ENCODE results near the gene RDH14. TPM values are rescaled to one million over a fixed set of nuclear protein-coding genes. Genes with fewer than 3 reads are reported as not detected.
A peak's percentile ranks its signal among the peaks of the same experiment; 100 is the strongest.

RDH14 gene
- polyA plus RNA-seq, 1 donor (not counting 4 experiments of a cell fraction or from before 2014, with no cell fraction given), result 29.6 TPM

- Histone ChIP-seq H3K9ac (ENCODE audit: control insufficient read depth, extremely low read depth, insufficient read depth, low read length) (no peak overlapping the region), H3K27me3 (ENCODE audit: control insufficient read depth, extremely low read depth, insufficient read depth, low read length) (no peaks in the 10 kb centered on the region), H3K9me3 (ENCODE audit: control insufficient read depth, low read depth, low read length) (no peaks in the 10 kb centered on the region), H3K4me3 (ENCODE audit: control insufficient read depth in 2 of 3, extremely low read depth in 1 of 3, insufficient read depth in 2 of 3, low read depth in 1 of 3, low read length in 3 of 3) (no peak overlapping the region), H3K27ac (ENCODE audit: control insufficient read depth, insufficient read depth, low read length) (no peak overlapping the region), H3K4me2 (ENCODE audit: control insufficient read depth, extremely low read depth, insufficient read depth, low read depth, low read length) (no peak overlapping the region), H3K9me1 (ENCODE audit: control insufficient read depth, extremely low read depth, insufficient read depth, low read length) (no peaks in the 10 kb centered on the region), H3K4me1 (ENCODE audit: control insufficient read depth, extremely low read depth, insufficient read depth, low read length) (no peaks in the 10 kb centered on the region), H2AFZ (ENCODE audit: control insufficient read depth, low read length) (no peak overlapping the region), H4K20me1 (ENCODE audit: control insufficient read depth, extremely low read depth, insufficient read depth, low read length) (no peaks in the 10 kb centered on the region), H3K79me2 (ENCODE audit: control insufficient read depth, insufficient read depth, low read length) (no peaks in the 10 kb centered on the region), H3K36me3 (ENCODE audit: control insufficient read depth in 2 of 2, extremely low read depth in 1 of 2, insufficient read depth in 2 of 2, low read length in 2 of 2) (no peaks in the 10 kb centered on the region)
- FAIRE-seq, result no peak
- no peak for DNase-seq (ENCODE audit: low read depth, low spot score)
- TF ChIP-seq CTCF (optimal IDR thresholded peaks at IDR 0.05 in 1 of 3, IDR thresholded peaks at IDR 0.05 in 1 of 3, conservative IDR thresholded peaks at IDR 0.05 in 1 of 3; ENCODE audit: extremely low read depth in 1 of 3, insufficient read depth in 2 of 3, low read length in 3 of 3) (no peak), EZH2 (IDR thresholded peaks at IDR 0.05; ENCODE audit: low read length) (no peak)
- dilution Hi-C loops (cut with MboI; ENCODE audit: extremely low pct_ligation_motif_present, low sequenced_read_pairs), result no loop called here
These were observed 37.8 kb downstream of the RDH14 start for GRCh38 chr2:18522484-18523146.

- Histone ChIP-seq H3K4me1 (ENCODE audit: control insufficient read depth, extremely low read depth, insufficient read depth, low read length) (no peaks in the 10 kb centered on the region), H3K4me2 (ENCODE audit: control insufficient read depth, extremely low read depth, insufficient read depth, low read depth, low read length) (no peak overlapping the region), H3K27me3 (ENCODE audit: control insufficient read depth, extremely low read depth, insufficient read depth, low read length) (no peaks in the 10 kb centered on the region), H3K9me1 (ENCODE audit: control insufficient read depth, extremely low read depth, insufficient read depth, low read length) (no peaks in the 10 kb centered on the region), H3K79me2 (ENCODE audit: control insufficient read depth, insufficient read depth, low read length) (no peaks in the 10 kb centered on the region), H3K9me3 (ENCODE audit: control insufficient read depth, low read depth, low read length) (no peaks in the 10 kb centered on the region), H4K20me1 (ENCODE audit: control insufficient read depth, extremely low read depth, insufficient read depth, low read length) (no peaks in the 10 kb centered on the region), H3K9ac (ENCODE audit: control insufficient read depth, extremely low read depth, insufficient read depth, low read length) (no peak overlapping the region), H2AFZ (ENCODE audit: control insufficient read depth, low read length) (no peak overlapping the region), H3K36me3 (ENCODE audit: control insufficient read depth in 2 of 2, extremely low read depth in 1 of 2, insufficient read depth in 2 of 2, low read length in 2 of 2) (no peaks in the 10 kb centered on the region), H3K4me3 (ENCODE audit: control insufficient read depth in 2 of 3, extremely low read depth in 1 of 3, insufficient read depth in 2 of 3, low read depth in 1 of 3, low read length in 3 of 3) (no peak overlapping the region), H3K27ac (ENCODE audit: control insufficient read depth, insufficient read depth, low read length) (no peak overlapping the region)
- no peak for DNase-seq (ENCODE audit: low read depth, low spot score)
- no peak for FAIRE-seq
- TF ChIP-seq EZH2 (IDR thresholded peaks at IDR 0.05; ENCODE audit: low read length) (no peak), CTCF (optimal IDR thresholded peaks at IDR 0.05 in 1 of 3, IDR thresholded peaks at IDR 0.05 in 1 of 3, conservative IDR thresholded peaks at IDR 0.05 in 1 of 3; ENCODE audit: extremely low read depth in 1 of 3, insufficient read depth in 2 of 3, low read length in 3 of 3) (peak; percentile 89 to 91 (median 89))
- dilution Hi-C loops (cut with MboI; ENCODE audit: extremely low pct_ligation_motif_present, low sequenced_read_pairs), result no loop called here
These were observed 39.7 kb downstream of the RDH14 start for GRCh38 chr2:18520451-18521425.
